GM21737 (cell line): Measurements from ENCODE around the gene DNMT3L.
"Not testable (repeated sequence)": the region's sequence is repeated elsewhere in the genome, so short reads cannot be mapped to it uniquely, and the experiment has no call there.

ENCODE experiments used
- ATAC-seq: cut with Tn5 transposase; IDR thresholded peaks from one replicate; pipeline ENCODE4 v1.9.1; 2021; ENCODE audit warnings: mild to moderate bottlenecking, moderate library complexity; ENCODE audit not compliant: unreplicated experiment

DNMT3L gene

DNA sequence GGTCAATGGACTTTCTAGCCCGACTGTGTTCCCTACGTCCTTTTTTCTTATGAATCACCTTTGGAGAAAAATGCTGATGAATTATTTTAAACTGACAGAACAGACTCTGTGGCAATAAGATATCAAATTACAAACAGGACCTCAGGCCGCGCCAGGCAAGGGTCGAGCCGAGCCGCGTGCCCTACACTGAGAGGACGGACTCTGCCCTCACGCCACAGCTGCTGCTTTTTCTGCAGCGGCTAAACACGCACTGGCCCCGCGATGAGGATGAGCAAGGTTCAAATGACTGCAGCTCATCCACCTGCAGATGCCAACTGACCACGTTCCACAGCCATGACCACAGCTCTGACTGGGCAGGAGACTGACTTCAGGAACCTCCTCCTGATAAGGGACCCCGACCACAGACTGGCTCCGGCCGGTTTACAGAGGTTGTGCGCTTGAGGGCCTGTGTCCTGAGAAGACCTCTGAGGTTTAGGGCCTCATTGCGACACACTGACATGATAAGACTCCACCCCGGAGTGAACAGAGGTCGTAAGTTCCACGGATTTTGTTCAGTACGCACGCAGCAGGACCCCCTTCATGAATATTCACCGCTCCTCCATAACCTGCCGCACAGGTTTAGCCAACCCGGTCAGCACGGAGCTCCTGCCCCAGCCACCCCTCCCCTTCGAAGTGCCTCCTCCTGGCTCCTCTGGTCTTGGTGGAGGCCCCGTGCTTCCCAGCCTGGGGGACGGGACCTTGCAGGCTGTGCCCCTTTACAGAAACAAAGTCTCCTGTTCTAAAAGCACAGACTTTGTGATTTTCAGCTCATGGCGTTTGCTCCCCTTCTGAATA is 12.3 kb downstream of the DNMT3L start:
- not testable (repeated sequence) for ATAC-seq

DNA sequence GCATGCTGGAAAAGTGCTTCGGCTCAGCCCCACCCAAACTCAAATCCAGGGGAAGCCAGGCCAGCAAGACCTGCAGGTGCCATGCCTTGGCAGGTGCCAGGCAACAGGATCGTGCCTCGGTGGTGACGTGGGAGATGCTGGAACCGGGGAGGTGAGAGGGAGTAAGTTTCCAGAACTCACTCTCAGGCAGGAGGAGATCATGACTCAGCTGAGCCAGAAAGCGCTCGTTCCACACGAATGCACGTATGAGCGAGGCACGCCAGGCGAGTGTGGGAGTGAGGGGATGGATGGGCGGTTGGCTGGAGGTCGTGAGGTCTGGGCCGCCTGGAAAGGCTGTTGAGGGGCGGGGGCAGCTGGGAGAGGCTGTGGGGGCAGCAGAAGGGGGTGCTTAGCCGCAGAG is 13.8 kb downstream of the DNMT3L start:
- ATAC-seq: not testable (repeated sequence)

DNA sequence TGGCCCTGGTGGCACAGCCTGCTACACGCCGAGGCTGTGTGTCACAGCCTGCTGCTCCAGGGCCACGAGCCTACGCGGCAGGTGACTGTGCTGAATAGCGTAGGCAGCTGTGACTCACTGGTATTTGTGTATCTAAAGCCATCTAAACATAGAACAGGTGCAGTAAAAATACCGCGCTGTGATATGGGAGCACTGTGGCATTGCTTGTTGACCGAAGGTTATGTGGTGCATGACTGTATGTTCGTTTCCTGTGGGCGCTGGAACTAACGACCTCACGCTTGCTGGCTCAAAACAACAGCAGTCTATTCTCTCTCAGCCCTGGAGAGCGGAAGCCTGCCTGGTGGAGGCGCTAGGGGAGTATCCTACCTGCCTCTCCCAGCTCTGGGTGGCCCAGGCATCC is 17.7 kb downstream of the DNMT3L start:
- ATAC-seq: peak; percentile 47

DNA sequence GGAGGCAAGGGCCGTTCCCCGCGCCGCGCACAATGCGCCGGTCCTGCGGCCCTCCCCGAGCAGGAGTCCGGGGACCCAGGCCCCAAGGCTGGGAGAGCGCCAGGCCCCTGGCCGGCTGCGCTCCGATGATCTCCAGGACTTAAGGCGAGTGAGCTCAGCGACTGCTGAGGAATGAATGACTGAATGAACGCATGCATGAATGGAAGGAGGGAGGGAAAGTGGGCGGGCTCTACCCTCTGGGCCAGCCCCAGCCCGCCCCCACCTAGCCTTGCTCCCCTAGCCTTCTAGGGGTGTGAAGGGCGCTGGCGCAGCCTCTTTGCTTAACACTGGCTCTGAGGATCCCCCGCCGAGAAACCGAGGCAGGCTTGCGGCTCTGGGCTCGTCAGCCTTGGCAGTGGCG is 20.4 kb downstream of the DNMT3L start:
- peak; percentile 38 for ATAC-seq

DNA sequence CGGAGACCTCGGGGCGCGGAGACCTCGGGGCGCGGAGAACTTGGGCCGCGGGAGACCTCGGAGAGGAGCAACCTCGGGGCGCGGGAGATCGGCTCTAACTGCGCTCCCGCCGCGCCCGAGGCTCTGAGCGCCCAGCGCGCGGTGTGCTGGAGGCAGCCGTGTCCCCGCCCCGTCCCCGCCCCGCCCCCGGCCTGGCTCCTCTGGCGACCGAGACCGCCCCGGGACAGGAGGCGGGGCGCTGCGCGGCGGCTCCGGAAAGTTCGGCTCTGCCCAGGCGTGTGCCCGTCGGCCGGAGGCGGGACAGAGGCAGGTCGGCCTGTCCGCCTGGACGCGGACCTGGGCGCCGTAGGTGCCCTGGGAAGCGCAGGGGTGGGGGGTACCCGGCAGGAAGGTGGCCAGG is 20.9 kb downstream of the DNMT3L start, which contains the start of gene ICOSLG:
ICOSLG (minus strand) TSS at position 102 of the 400 bp plus-strand sequence. CDS start 126 bp downstream, outside the sequence.
- ATAC-seq: peak; percentile 25

DNA sequence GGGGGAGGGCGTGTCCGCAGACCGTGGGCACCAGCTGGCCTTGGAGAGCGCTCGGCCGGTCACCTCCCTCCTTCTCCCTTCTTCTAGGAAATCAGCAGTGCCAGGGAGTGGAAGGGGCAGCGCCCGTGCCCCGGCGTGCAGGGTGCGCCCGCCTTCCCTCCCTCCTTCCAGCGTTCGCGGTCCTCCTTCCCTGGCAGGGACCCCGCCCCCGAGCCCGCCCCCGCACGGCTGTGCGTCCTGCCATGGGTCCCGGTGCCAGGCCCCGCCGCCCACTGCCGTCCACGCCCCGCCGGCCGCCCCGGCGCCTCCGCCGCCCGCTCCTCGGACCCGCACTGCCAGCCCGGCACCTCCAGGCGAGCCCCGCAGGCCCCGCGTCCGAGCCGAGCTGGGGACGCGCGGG is 21.3 kb downstream of the DNMT3L start:
- ATAC-seq: not testable (repeated sequence)

DNA sequence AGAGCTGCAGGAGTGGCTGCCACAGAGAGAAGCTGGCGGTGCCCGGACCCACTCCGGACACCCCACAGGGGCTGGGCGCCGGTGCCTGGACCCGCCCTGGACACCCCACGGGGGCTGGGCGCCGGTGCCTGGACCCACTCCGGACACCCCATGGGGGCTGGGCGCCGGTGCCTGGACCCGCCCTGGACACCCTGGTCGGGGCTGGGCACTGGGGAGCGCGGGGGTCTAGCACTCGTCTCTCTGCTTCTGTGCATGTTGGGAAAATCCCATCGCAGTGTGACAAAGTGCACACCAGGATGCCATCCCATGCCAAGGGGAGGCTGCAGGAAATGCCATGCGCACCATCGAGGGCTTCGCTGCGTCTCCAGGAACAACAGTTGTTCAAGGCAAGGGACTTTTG is 32.1 kb downstream of the DNMT3L start:
- ATAC-seq: not testable (repeated sequence)

DNA sequence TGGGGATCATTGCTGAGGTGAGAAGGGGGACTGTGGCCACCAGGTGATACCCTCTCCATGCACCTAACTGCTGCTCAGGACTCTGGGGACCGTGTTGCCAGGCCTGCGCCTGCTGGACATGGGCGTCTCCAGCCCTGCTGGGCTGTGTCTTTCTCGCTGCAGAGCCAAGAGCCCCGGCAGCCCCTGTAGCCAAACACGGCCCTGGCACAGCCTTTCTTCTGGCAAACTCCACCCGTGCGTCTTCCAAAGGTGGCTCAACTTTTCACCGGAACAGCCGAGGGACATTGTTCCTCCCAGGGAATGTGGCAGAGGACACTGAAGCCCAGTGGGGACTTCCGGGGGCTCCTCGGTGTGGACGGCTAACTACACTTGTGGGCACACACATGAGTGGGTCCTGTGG is 33.6 kb downstream of the DNMT3L start:
- ATAC-seq: not testable (repeated sequence)

DNA sequence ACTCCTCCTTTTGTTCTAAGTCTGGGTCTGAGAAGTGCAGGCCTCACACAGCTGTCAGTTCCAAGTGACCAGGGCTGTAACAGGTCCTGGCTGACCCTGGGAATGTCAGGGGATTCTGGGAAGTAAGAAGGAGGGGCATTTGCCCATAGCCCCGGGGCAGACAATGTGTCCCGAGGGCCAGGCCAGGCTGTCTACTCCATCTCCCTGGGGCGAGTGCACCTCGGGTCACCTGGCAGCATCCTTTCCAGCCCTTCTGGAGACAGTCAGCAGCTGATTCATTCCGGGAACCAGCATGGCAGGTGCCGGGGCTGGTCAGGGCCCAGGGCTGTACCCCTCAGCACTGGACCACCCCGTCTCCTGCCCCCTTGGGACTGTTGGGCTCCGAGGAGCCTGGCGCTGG is 34.1 kb downstream of the DNMT3L start:
- ATAC-seq: not testable (repeated sequence)

DNA sequence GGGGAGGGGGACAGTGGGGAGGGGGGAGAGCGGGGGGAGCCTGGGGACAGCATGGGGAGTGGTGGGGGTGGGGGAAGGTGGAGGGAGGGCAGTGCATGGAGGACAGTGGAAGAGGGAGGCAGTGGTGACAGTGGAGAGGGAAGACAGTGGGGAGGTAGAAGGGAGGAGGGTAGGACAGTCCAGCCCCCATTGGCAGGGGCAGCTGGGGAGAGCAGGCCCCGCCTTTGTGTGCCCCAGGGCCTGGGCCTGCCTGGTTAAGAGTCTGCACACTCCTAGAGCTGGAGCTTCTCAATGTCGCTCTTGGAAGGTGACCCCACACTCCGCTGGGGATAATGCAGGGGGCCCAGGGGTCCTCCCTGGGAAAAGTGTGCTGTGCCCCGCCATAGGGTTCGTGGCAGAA is 36.1 kb downstream of the DNMT3L start:
- not testable (repeated sequence) for ATAC-seq

DNA sequence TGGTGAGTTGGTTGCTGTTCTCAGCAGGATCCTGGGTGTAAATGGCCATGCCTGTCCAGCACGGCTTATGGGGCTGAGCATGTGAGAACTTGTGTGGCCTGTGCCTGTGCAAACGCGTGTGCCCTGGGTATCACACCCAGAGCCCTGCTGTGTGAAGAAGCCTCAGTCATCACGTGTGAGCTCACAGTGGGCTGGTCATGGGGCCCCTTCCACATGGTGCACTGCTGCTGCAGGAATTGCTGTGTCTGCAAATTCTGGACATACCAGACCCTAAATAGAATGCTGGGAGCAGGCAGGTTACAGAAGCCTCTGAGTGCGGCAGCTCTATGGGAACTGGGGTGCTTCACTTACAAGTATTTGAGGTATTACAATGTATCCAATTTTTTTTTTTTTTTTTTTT is 38.4 kb downstream of the DNMT3L start:
- not testable (repeated sequence) for ATAC-seq

DNA sequence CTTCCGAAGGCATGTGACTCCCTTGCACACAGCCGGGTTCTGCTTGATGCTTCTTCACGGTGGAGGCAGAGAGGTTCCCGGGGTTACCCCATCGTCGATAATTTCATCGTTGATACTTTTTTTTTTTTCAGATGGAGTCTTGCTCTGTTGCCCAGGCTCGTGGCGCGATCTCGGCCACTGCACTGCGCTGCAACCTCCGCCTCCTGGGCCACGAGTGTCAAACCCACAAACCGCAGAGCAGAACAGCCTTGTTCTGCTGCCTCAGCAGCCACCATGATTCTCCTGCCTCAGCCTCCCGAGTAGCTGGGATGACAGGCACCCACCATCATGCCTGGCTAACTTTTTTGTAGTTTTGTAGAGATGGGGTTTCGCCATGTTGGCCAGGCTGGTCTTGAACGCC is 41.0 kb downstream of the DNMT3L start:
- ATAC-seq: not testable (repeated sequence)

DNA sequence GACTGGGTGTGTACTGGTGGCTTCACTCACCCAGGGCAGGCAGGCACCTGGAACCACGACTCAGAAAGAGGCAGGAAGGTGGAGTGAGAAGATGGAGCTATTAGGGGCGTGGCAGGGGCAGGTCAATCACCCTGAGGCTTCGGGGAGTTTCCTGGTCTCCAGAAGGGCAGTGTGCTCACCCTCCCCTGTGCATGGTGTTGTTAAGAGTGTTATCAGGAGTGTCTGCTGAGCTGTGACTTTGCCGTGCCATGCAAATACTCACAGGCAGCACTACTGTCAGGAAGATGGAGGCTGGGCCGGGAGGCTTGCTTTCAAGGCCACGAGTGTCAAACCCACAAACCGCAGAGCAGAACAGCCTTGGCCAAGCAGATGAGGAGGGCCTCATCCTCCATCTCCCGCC is 43.2 kb downstream of the DNMT3L start:
- not testable (repeated sequence) for ATAC-seq

DNA sequence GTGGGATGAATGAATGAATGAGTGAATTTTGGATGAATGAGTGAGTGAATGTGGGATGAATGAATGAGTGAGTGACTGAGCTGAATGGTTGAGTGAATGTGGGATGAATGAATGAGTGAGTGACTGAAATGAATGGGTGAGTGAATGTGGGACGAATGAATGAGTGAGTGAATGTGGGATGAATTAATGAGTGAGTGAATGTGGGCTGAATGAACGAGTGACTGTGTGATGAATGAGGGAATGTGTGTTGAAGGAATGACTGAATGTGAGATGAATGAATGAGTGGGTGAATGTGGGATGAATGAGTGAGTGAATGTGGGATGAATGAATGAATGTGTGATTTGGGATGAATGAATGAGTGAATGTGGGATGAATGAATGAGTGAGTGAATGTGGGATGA is 49.7 kb downstream of the DNMT3L start:
- ATAC-seq: not testable (repeated sequence)

DNA sequence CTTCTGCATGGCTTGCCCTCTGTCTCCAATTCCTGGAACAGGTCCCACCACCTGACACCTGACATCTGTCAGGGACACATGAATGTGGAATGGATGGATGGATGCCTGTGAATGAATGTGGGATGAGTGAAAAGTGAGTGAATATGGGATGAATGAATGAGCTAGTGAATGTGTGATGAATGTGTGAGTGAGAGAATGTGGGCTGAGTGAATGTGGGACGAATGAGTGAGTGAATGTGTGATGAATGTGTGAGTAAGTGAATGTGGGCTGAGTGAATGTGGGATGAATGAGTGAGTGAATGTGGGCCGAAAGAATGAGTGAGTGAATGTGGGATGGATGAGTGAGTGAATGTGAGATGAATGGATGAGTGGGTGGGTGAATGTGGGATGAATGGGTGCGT is 50.1 kb downstream of the DNMT3L start:
- ATAC-seq: not testable (repeated sequence)

DNA sequence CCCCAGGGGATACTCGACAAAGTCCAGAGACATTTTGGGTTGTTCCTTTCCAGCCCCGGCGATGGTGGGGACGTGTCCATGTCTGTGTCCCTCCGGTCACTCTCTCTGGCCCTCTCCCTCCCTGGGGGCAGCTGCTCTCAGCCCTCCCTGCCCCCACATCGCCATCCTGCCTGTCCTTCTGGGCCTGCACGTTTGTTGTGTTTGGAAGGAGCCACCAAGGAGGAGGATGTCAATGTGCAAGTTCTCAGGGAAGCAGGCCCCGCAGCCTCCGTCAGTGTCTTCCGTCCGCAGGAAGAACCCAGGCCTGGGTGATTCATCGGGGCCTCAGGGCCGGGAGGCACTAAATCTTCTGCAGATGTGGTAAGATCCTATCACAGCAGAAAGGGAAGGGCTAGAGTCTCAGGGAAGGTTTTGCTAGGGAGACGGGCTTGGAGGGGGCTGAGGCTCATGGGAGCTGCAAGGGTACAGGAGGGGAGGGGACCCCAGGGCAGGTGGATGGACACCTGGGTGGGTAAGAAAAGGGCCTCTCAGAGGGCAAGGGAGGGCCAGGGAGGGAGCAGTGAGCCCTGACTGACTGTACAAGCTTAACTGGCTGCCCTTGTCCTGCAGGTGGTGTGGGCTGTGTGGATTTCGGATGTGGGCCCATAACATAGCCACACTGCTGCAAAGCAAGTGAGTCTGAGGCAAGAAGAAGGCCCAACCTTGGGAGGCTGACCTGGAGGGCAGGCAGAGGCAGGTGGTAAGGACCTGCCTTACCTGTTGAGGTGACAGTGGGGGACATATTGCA is 53.6 kb downstream of the DNMT3L start:
- peak; percentile 9 for ATAC-seq

DNA sequence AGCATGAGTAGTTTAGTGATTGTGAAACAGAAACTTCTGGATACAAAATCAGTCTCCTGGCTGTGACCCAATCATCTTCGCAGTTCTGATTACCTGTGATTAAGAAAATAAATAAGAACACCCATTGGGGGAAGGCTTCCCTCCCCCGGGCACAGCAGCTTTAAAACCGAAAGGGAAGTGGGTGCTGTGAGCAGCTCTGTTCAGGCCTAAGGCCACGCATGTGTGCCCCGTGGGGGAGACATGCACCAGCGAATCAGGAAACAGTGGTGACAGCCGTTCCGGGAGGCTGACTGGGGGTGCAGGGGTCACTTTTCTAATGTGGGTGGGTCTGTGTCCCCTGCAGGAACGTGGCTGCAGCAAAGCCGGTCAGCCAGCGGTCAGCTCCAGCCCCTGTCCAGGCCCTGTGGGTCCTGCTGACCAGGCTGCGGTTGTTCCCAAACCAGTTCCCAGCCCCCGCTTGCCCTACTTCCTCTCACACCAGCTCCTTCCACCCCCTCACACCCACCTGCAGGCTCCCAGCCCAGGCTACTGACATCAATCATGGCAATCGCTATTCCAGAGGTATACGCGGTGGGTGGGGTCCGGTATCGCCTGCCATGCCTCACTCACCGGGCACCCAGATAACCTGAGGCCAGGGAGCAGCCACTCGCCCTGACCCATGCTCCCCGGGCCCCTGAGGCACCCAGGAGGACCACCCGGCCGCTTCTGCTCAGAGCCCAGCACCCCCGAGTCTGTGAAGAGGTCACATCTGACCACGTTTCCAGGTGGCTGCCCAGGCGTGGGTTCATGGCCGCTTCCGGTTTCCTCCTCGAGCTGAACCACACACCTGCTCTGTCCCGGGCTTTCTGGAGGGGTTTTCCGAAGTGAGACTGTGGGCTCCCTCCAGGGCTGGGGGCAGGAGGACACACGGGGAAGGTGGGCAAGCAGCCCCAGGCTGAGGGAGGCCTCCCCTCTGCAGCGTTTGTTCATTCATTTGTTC is 54.7 kb downstream of the DNMT3L start:
- ATAC-seq: peak; percentile 45

DNA sequence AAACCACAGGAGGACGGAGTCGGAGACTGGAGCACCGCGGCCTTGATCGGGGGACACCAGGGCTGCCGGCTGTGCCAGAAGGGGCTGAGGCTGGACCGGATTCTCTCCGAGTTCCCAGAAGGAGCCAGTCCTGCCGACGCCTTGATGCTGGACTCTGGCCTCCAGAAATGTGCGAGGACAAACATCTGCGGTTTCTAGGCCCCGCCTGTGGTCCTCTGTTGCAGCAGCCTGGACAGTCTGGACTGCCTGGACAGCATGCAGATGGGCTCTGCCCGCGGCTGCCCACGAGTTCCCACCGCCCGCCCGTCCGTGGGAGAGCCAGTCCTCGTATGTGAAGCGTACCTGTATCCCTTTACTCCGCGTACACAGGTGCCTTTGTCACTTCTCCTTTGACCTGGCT is 55.5 kb downstream of the DNMT3L start:
- not testable (repeated sequence) for ATAC-seq

DNA sequence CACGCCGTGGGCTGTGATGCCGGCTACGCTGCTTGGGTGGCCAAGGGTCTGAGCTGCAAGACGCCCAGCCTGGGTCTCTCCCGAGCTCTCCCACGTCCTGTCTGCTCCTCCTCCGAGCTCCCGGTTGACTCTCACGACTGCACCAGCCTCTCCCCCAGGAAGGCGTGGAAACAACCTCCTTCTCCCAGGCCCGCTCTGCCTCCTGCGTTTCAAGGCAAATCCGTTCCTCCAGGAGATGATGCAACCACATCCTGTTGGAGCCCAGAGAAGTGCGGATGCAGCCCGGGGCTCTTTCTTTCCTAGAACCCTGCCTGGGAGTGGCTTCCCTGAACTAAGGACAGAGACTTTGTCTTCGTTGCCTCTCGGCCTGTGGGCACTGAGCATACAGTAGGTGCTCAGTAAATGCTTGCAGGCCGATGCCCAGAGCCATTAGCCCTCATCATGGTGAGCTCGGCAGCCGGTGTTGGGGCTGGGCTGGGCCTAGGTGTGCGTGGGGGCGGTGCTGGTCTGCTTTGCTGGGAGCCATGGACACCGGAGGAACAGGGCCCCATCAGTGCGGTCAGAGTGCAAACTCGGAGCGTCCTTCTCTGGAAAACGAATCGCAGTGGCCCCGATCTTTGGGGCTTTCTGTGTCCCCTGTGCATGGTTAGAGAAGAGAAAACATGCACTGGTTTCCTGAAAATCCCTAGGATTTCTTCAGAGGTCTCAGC is 59.0 kb downstream of the DNMT3L start:
- ATAC-seq: not testable (repeated sequence)

DNA sequence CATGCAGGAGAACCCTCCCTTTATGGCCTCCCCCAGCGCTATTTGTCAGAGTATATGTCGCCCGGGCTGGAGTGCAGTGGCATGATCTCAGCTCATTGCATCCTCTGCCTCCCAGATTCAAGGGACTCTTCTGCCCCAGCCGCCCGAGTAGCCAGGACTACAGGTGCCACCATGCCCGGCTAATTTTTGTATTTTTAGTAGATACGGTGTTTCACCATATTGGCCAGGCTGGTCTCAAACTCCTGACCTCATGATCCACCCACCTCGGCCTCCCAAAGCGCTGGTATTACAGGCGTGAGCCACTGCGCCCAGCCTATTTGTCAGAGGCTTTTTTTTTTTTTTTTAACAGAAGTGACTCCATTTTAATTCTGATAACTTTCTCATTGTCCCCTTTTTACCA is 61.7 kb downstream of the DNMT3L start:
- not testable (repeated sequence) for ATAC-seq
